Measurements from ENCODE around the gene PKD2. TPM values are rescaled to one million over a fixed set of nuclear protein-coding genes. Genes with fewer than 3 reads are reported as not detected.
A peak's percentile ranks its signal among the peaks of the same experiment; 100 is the strongest.

The PKD2 gene
- polyA plus RNA-seq, 3 donors = 1.2 to 9.7 (median 2.4) TPM

DNA sequence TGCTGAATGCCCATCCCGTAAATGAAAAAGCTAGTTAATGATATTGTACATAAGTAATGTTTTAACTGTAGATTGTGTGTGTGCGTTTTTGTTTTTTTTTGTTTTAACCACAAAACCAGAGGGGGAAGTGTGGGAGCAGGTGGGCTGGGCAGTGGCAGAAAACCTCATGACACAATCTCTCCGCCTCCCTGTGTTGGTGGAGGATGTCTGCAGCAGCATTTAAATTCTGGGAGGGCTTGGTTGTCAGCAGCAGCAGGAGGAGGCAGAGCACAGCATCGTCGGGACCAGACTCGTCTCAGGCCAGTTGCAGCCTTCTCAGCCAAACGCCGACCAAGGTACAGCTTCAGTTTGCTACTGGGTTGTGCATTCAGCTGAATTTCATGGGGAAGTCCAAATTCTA is 32.0 kb upstream of the PKD2 start, which contains the start of gene SPP1:
TSS of gene SPP1 (plus strand) at position 249 of the 400 bp plus-strand sequence. CDS start 1,182 bp downstream, outside the sequence.
- peaks cover 13% of the 10 kb centered on the region for H3K4me1 Mint-ChIP-seq
- peak within 1 kb of the TSS; percentile 20 for H2AFZ ChIP-seq (ENCODE audit: insufficient read depth, low read depth, low read length, poor library complexity, severe bottlenecking)
- H3K4me1 ChIP-seq (ENCODE audit: control insufficient read depth in 1 of 2, insufficient read depth in 2 of 2, low read length in 2 of 2) = peaks cover 11 to 14% of the 10 kb centered on the region in 2 donors
- 0% methylated on average over 6 of the region's 8 CpGs for WGBS (ENCODE audit: insufficient coverage)
- peaks cover 12 to 15% of the 10 kb centered on the region in 2 donors for H3K27me3 ChIP-seq (ENCODE audit: control insufficient read depth in 2 of 2, insufficient read depth in 2 of 2, low read length in 2 of 2)
- no peak within 1 kb of the TSS for H3K9ac ChIP-seq (ENCODE audit: insufficient read depth, low read length, poor library complexity, severe bottlenecking)
- H4K20me1 ChIP-seq (ENCODE audit: insufficient read depth, low read length) = no peaks in the 10 kb centered on the region
- H3K4me2 ChIP-seq (replicated peaks; ENCODE audit: extremely low read depth, low read length, poor library complexity, severe bottlenecking) = peak within 1 kb of the TSS; percentile 1
- H3K36me3 Mint-ChIP-seq = no peaks in the 10 kb centered on the region
- no peaks in the 10 kb centered on the region for H3K79me2 ChIP-seq (ENCODE audit: insufficient read depth, low read length)
- no peak within 1 kb of the TSS for H3K27ac ChIP-seq (ENCODE audit: low read depth in 1 of 2, low read length in 2 of 2)
- no peak within 1 kb of the TSS for H3K4me3 ChIP-seq (replicated peaks in 1 of 3; ENCODE audit: low read depth in 2 of 3, low read length in 3 of 3)
- peak in 2 of 3 donors; percentile 8 to 27 for DNase-seq
- no peaks in the 10 kb centered on the region for H3K9me3 ChIP-seq (replicated peaks in 1 of 2; ENCODE audit: control insufficient read depth in 1 of 2, insufficient read depth in 1 of 2, low read length in 2 of 2)
- no peaks in the 10 kb centered on the region for H3K36me3 ChIP-seq (replicated peaks in 1 of 2; ENCODE audit: control insufficient read depth in 1 of 2, insufficient read depth in 2 of 2, low read length in 2 of 2)
- intact Hi-C loops (cut with micrococcal nuclease) = no loop called here
- H3K27me3 Mint-ChIP-seq (ENCODE audit: low read depth in 3 of 3) = peaks cover 5 to 13% (median 11%) of the 10 kb centered on the region in 3 donors
- H3K4me3 Mint-ChIP-seq = peak within 1 kb of the TSS in 1 of 2 donors; percentile 80
- H3K27ac Mint-ChIP-seq = peak within 1 kb of the TSS in 1 of 7 donors; percentile 8
- H3K9me3 Mint-ChIP-seq = no peaks in the 10 kb centered on the region
- TF ChIP-seq, protein P1, sequence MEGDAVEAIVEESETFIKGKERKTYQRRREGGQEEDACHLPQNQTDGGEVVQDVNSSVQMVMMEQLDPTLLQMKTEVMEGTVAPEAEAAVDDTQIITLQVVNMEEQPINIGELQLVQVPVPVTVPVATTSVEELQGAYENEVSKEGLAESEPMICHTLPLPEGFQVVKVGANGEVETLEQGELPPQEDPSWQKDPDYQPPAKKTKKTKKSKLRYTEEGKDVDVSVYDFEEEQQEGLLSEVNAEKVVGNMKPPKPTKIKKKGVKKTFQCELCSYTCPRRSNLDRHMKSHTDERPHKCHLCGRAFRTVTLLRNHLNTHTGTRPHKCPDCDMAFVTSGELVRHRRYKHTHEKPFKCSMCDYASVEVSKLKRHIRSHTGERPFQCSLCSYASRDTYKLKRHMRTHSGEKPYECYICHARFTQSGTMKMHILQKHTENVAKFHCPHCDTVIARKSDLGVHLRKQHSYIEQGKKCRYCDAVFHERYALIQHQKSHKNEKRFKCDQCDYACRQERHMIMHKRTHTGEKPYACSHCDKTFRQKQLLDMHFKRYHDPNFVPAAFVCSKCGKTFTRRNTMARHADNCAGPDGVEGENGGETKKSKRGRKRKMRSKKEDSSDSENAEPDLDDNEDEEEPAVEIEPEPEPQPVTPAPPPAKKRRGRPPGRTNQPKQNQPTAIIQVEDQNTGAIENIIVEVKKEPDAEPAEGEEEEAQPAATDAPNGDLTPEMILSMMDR (IDR thresholded peaks at IDR 0.05) = no peak

DNA sequence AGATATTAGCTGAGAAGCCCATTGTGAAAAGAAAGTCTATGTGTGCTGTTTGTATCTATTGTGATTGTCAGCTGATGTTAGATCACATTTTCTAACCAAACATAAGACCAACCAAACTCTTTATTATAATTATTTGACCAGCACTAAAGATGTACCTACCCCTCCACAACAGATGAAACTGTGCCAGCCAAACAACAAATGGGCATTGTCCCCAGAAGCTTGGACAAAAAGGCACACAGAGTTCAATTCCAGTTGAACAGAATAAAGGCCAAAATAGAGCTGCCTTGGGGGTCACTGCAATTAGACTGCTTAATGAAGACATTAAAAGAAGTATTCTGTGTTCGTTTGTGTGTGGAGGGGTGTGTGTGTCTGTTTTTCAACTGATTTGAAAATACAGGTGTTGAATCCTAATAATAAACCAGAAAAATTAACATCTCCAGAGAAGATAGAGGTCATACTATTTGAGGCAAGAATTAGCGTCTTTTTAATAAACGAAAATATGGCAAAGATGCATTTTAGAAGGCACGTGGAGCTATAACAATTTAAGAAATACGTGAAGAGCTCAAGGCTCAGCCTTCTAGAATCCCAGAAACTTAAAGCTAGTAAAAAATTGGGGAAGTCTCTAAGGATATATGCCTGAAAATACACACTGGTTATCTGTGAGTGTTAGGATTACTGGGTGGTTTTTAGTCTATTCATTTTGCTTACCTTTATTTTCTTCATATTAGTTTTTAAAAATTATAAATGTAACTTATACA is 29.7 kb upstream of the PKD2 start:
- Histone ChIP-seq H3K27me3 (ENCODE audit: control insufficient read depth in 2 of 2, insufficient read depth in 2 of 2, low read length in 2 of 2) (peaks cover 8 to 15% of the 10 kb centered on the region in 2 donors), H3K4me1 (ENCODE audit: control insufficient read depth in 1 of 2, insufficient read depth in 2 of 2, low read length in 2 of 2) (peaks cover 11 to 14% of the 10 kb centered on the region in 2 donors), H3K27ac (ENCODE audit: low read depth in 1 of 2, low read length in 2 of 2) (no peak overlapping the region), H3K4me3 (replicated peaks in 1 of 3; ENCODE audit: low read depth in 2 of 3, low read length in 3 of 3) (no peak overlapping the region), H3K36me3 (replicated peaks in 1 of 2; ENCODE audit: control insufficient read depth in 1 of 2, insufficient read depth in 2 of 2, low read length in 2 of 2) (no peaks in the 10 kb centered on the region), H3K9me3 (replicated peaks in 1 of 2; ENCODE audit: control insufficient read depth in 1 of 2, insufficient read depth in 1 of 2, low read length in 2 of 2) (no peaks in the 10 kb centered on the region), H3K79me2 (ENCODE audit: insufficient read depth, low read length) (no peaks in the 10 kb centered on the region), H2AFZ (ENCODE audit: insufficient read depth, low read depth, low read length, poor library complexity, severe bottlenecking) (no peak overlapping the region), H3K9ac (ENCODE audit: insufficient read depth, low read length, poor library complexity, severe bottlenecking) (no peak overlapping the region), H3K4me2 (replicated peaks; ENCODE audit: extremely low read depth, low read length, poor library complexity, severe bottlenecking) (no peak overlapping the region), H4K20me1 (ENCODE audit: insufficient read depth, low read length) (no peaks in the 10 kb centered on the region)
- Mint-ChIP-seq H3K27ac (no peak overlapping the region), H3K4me1 (peaks cover 13% of the 10 kb centered on the region), H3K27me3 (ENCODE audit: low read depth in 3 of 3) (peaks cover 5 to 15% (median 11%) of the 10 kb centered on the region in 3 donors), H3K9me3 (no peaks in the 10 kb centered on the region), H3K4me3 (no peak overlapping the region), H3K36me3 (no peaks in the 10 kb centered on the region)
- intact Hi-C loops (cut with micrococcal nuclease) = no loop called here
- no peak for DNase-seq
- WGBS (ENCODE audit: insufficient coverage) = no CpG with 5 or more reads among the region's 5 CpGs
- TF ChIP-seq, protein P1 (IDR thresholded peaks at IDR 0.05) = no peak

Measured in CD14-positive monocyte (primary cell).